BJ (cell line): Measurements from ENCODE around the gene ANG. TPM values are rescaled to one million over a fixed set of nuclear protein-coding genes. Genes with fewer than 3 reads are reported as not detected.

Experiments used
- CTCF ChIA-PET: fragments of 350-600 bp; formaldehyde crosslinking; extraction: SDS; loops from one replicate; lab custom pipeline; 2021; ENCODE audit warnings: antibody characterized with exemption, inconsistent platforms; lab: Yijun Ruan, JAX
- POLR2A ChIA-PET: fragments of 300-600 bp; sonication (Branson Sonifier 250); formaldehyde crosslinking; extraction: SDS; loops from one replicate; lab custom pipeline; 2021; ENCODE audit warnings: antibody characterized with exemption; lab: Charles Lee
- DNase-seq: peaks from one replicate; pipeline ENCODE4 v3.0.0-alpha.2; 2011; ENCODE audit warnings: low read depth
- H3K27me3 ChIP-seq: 2 replicates; pipeline ENCODE4 v1.6.0; 2011; ENCODE audit warnings: low read length; ENCODE audit not compliant: control insufficient read depth, insufficient read depth
- H3K36me3 ChIP-seq: 2 replicates; pipeline ENCODE4 v1.5.1; 2011; ENCODE audit warnings: low read length; ENCODE audit not compliant: control insufficient read depth, insufficient read depth
- H3K4me3 ChIP-seq: 2 replicates; pipeline ENCODE4 v1.5.1; 2011; ENCODE audit warnings: low read depth, mild to moderate bottlenecking, control low read depth, low read length
- CTCF ChIP-seq: IDR thresholded peaks from 2 replicates; pipeline ENCODE4 v1.5.1; 2011; ENCODE audit warnings: low read depth, mild to moderate bottlenecking, control low read depth, inconsistent platforms, low read length, moderate library complexity; ENCODE audit not compliant: insufficient read depth
- polyA plus RNA-seq: library from polyadenylated mRNA; depleted of rRNA; stranded (reverse); fragments of >200 nt; gene quantifications from 2 replicates; pipeline ENCODE4 v1.2.3, GENCODE V29; 2011

ANG gene
- polyA plus RNA-seq, 1 experiment: 12.7 TPM

- 0 out of 2 replicates have a peak, but pooled peaks have one; percentile 9 for TF ChIP-seq CTCF
- CTCF ChIA-PET: interaction anchor here (0.9 to 1.8 kb wide), 3 partner anchors 12 to 33 kb away, joined by 3 to 6 read pairs (median 4); no protein-coding TSS in a partner anchor
- peaks cover 16% of the 10 kb centered on the region for H3K27me3 ChIP-seq
- no peaks in the 10 kb centered on the region for H3K36me3 ChIP-seq
- POLR2A ChIA-PET: no interaction called here
- no peak overlapping the region for H3K4me3 ChIP-seq
- DNase-seq: no peak
Observed at GRCh38 chr14:20657216-20658211, 31.1 kb upstream of the ANG start.

GRCh38 chr14:20658246-20658645, 30.3 kb upstream of the ANG start:
- ChIA-PET POLR2A (no interaction called here), CTCF (interaction anchor here (1.1 to 1.8 kb wide), 3 partner anchors 11 to 33 kb away, joined by 4 to 6 read pairs (median 4); no protein-coding TSS in a partner anchor)
- no peak overlapping the region for H3K4me3 ChIP-seq
- no peaks in the 10 kb centered on the region for H3K36me3 ChIP-seq
- H3K27me3 ChIP-seq: peaks cover 13% of the 10 kb centered on the region
- DNase-seq: no peak
- TF ChIP-seq CTCF: no peak

- no peak overlapping the region for H3K4me3 ChIP-seq
- no peak for DNase-seq
- H3K27me3 ChIP-seq: peaks cover 15% of the 10 kb centered on the region
- TF ChIP-seq CTCF: no peak
- CTCF ChIA-PET: interaction anchor here (1.6 kb wide), 1 partner anchor 31 kb away, joined by 4 read pairs; no protein-coding TSS in a partner anchor
- H3K36me3 ChIP-seq: no peaks in the 10 kb centered on the region
- POLR2A ChIA-PET: no interaction called here
Observed at GRCh38 chr14:20659336-20659735, 29.2 kb upstream of the ANG start.

GRCh38 chr14:20659813-20660395, 28.7 kb upstream of the ANG start:
- DNase-seq: no peak
- Histone ChIP-seq H3K36me3 (no peaks in the 10 kb centered on the region), H3K27me3 (peaks cover 15% of the 10 kb centered on the region), H3K4me3 (no peak overlapping the region)
- TF ChIP-seq CTCF: no peak
- ChIA-PET CTCF (interaction anchor here (1.6 kb wide), 1 partner anchor 31 kb away, joined by 4 read pairs; no protein-coding TSS in a partner anchor), POLR2A (no interaction called here)

GRCh38 chr14:20661197-20661596, 27.4 kb upstream of the ANG start:
- peaks cover 6% of the 10 kb centered on the region; the same call in 1 of the 2 replicates for H3K27me3 ChIP-seq
- H3K4me3 ChIP-seq: no peak overlapping the region
- no peak for DNase-seq
- H3K36me3 ChIP-seq: no peaks in the 10 kb centered on the region
- TF ChIP-seq CTCF: no peak
- ChIA-PET POLR2A (no interaction called here), CTCF (interaction anchor here (0.8 to 1.1 kb wide), 3 partner anchors 13 to 30 kb away, joined by 3 read pairs; no protein-coding TSS in a partner anchor)
